ENCODE results near the gene PLA2G2E. TPM values are rescaled to one million over a fixed set of nuclear protein-coding genes. Genes with fewer than 3 reads are reported as not detected.
"Not testable (repeated sequence)": the region's sequence is repeated elsewhere in the genome, so short reads cannot be mapped to it uniquely, and the experiment has no call there.

Gene PLA2G2E
- polyA plus RNA-seq, 3 donors: not detected

GRCh38 chr1:19888112-19888511 is 35.3 kb downstream of the PLA2G2E start:
- no peak for DNase-seq (ENCODE audit: low read depth in 3 of 3, low spot score in 2 of 3)

GRCh38 chr1:19885821-19886220 is 37.6 kb downstream of the PLA2G2E start:
- DNase-seq (ENCODE audit: low read depth in 3 of 3, low spot score in 2 of 3): no peak

GRCh38 chr1:19884312-19884711 is 39.1 kb downstream of the PLA2G2E start:
- no peak for DNase-seq (ENCODE audit: low read depth in 3 of 3, low spot score in 2 of 3)

GRCh38 chr1:19882111-19883071 is 41.0 kb downstream of the PLA2G2E start, which contains the start of gene OTUD3:
Gene OTUD3 (plus strand): TSS chr1:19882395. CDS start chr1:19882514, 119 bp downstream.
- DNase-seq (ENCODE audit: low read depth in 3 of 3, low spot score in 2 of 3): peak; percentile 96 to 99 (median 99)

GRCh38 chr1:19880841-19881240 is 42.6 kb downstream of the PLA2G2E start:
- not testable (repeated sequence) for DNase-seq (ENCODE audit: low read depth in 3 of 3, low spot score in 2 of 3)

GRCh38 chr1:19879661-19880060 is 43.8 kb downstream of the PLA2G2E start:
- peak in 1 of 3 donors; percentile 36 for DNase-seq (ENCODE audit: low read depth in 3 of 3, low spot score in 2 of 3)

GRCh38 chr1:19879227-19879626 is 44.2 kb downstream of the PLA2G2E start:
- no peak for DNase-seq (ENCODE audit: low read depth in 3 of 3, low spot score in 2 of 3)

GRCh38 chr1:19878637-19878985 is 44.8 kb downstream of the PLA2G2E start:
- no peak for DNase-seq (ENCODE audit: low read depth in 3 of 3, low spot score in 2 of 3)

- no peak for DNase-seq (ENCODE audit: low read depth in 3 of 3, low spot score in 2 of 3)
Observed at GRCh38 chr1:19877821-19878636, 45.4 kb downstream of the PLA2G2E start.

- no peak for DNase-seq (ENCODE audit: low read depth in 3 of 3, low spot score in 2 of 3)
Observed at GRCh38 chr1:19877181-19877750, 46.2 kb downstream of the PLA2G2E start.

GRCh38 chr1:19872190-19872589 is 51.2 kb downstream of the PLA2G2E start:
- DNase-seq (ENCODE audit: low read depth in 3 of 3, low spot score in 2 of 3): no peak

Other genes with a start within 250 kb of the PLA2G2E start
- gene TMCO4, start 123.7 kb downstream of the PLA2G2E start, polyA plus RNA-seq (ENCODE audit: insufficient read length in 3 of 3): 10 to 100 TPM; 16.5 to 18.4 (median 17.8) TPM
- gene RNF186, start 108.3 kb downstream of the PLA2G2E start, polyA plus RNA-seq (ENCODE audit: insufficient read length in 3 of 3): under 1 TPM in 2 of 3 donors, not detected in 1; 0.28 to 0.35 TPM
- 10 to 100 TPM; 12.3 to 20.0 (median 16.8) TPM for gene OTUD3, start 41.2 kb downstream of the PLA2G2E start, polyA plus RNA-seq (ENCODE audit: insufficient read length in 3 of 3)
- gene PLA2G2A, start 56.0 kb upstream of the PLA2G2E start, polyA plus RNA-seq (ENCODE audit: insufficient read length in 3 of 3): not detected
- gene PLA2G5, start 146.6 kb upstream of the PLA2G2E start, polyA plus RNA-seq (ENCODE audit: insufficient read length in 3 of 3): under 1 TPM in 1 of 3 donors, not detected in 2; 0.21 TPM
- gene PLA2G2D, start 195.9 kb upstream of the PLA2G2E start, polyA plus RNA-seq (ENCODE audit: insufficient read length in 3 of 3): under 1 TPM; 0.06 to 0.10 (median 0.08) TPM
- under 1 TPM in 2 of 3 donors, not detected in 1; 0.12 to 0.37 TPM for gene PLA2G2F, start 215.7 kb upstream of the PLA2G2E start, polyA plus RNA-seq (ENCODE audit: insufficient read length in 3 of 3)

Data from right renal cortex interstitium (tissue), 3 donors.